T-helper 17 cell (primary cell): ENCODE measurements around the gene HRAS. TPM values are rescaled to one million over a fixed set of nuclear protein-coding genes. Genes with fewer than 3 reads are reported as not detected.
A peak's percentile ranks its signal among the peaks of the same experiment; 100 is the strongest.

Experiments used
- ATAC-seq: fragments of 150-1000 bp; cut with Tn5 transposase; 2 replicates; pipeline ENCODE4 v1.10.0; 2021; ENCODE audit warnings: mild to moderate bottlenecking, moderate library complexity
- DNase-seq, 3 donors: peaks; one replicate each; pipeline versions ENCODE4 v3.0.0 to v3.0.0-alpha.2; 2020 to 2021
- H3K9me3 ChIP-seq: one replicate; pipeline ENCODE4 v1.7.0; 2013; ENCODE audit warnings: low read length, mild to moderate bottlenecking; ENCODE audit not compliant: control insufficient read depth, poor library complexity, severe bottlenecking
- H3K27ac Mint-ChIP-seq: one replicate; pipeline ENCODE4 v1.8.0; 2022; ENCODE audit warnings: mild to moderate bottlenecking, moderate library complexity, mixed read lengths
- H3K27me3 Mint-ChIP-seq: one replicate; pipeline ENCODE4 v1.8.0; 2022; ENCODE audit warnings: mixed read lengths
- H3K36me3 Mint-ChIP-seq: one replicate; pipeline ENCODE4 v1.8.0; 2022; ENCODE audit warnings: low read depth, mixed read lengths
- H3K4me1 Mint-ChIP-seq: one replicate; pipeline ENCODE4 v1.8.0; 2022; ENCODE audit warnings: mild to moderate bottlenecking, mixed read lengths
- H3K4me3 Mint-ChIP-seq: one replicate; pipeline ENCODE4 v1.8.0; 2022; ENCODE audit warnings: mild to moderate bottlenecking, moderate library complexity, mixed read lengths
- total RNA-seq, 4 donors: library from RNA in 2 of 4; stranded (reverse) in 2 of 4; gene quantifications; one replicate each; pipeline ENCODE4 v1.2.3 and lab custom pipeline; 2022 to 2026

The HRAS gene
- total RNA-seq, 2 donors from 2014 or later = 31.4 TPM

DNA sequence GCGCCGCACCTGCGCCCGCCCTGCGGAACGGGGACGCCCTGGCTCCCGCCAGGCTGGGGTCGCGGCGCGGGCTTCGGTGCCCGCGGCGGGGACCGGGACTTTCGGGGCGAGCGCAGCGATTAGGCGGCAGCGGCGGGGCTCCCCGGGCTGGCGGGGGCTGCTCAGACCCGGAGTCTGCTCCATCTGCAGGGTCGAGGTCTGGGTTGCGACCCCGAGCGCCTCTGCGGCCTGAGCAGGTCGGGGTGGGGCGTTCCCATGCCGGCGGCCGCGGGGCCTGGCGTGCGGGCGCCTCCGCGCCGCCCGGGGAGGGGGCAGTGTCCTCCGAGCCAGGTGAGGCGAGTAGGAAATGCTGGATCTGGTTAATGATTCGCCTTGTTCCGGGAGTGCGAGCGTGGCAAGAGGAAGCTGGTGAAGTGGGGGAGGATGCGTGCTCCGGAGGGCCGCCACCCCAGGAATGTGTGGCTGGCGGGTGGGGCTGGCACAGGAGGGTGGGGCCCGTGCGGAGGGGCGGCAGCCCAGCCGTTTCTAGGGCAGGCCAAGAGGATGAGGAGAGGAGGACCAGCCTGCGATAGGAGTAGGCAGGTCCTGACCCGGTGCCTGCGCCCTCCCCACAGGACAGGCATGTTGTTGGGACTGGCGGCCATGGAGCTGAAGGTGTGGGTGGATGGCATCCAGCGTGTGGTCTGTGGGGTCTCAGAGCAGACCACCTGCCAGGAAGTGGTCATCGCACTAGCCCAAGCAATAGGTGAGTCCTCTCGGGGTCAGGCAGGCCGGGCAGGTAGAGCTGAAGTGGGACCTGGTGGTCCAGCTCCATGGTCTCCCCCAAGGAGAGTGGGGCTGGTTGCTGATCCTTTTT lies 26.0 kb upstream of the HRAS start:
- Mint-ChIP-seq H3K4me1 (peaks cover 9% of the 10 kb centered on the region), H3K36me3 (no peaks in the 10 kb centered on the region), H3K4me3 (peak overlapping the region; percentile 95), H3K27ac (no peak overlapping the region), H3K27me3 (no peaks in the 10 kb centered on the region)
- no peaks in the 10 kb centered on the region for H3K9me3 ChIP-seq
- DNase-seq = no peak
- ATAC-seq = peak; percentile 41

DNA sequence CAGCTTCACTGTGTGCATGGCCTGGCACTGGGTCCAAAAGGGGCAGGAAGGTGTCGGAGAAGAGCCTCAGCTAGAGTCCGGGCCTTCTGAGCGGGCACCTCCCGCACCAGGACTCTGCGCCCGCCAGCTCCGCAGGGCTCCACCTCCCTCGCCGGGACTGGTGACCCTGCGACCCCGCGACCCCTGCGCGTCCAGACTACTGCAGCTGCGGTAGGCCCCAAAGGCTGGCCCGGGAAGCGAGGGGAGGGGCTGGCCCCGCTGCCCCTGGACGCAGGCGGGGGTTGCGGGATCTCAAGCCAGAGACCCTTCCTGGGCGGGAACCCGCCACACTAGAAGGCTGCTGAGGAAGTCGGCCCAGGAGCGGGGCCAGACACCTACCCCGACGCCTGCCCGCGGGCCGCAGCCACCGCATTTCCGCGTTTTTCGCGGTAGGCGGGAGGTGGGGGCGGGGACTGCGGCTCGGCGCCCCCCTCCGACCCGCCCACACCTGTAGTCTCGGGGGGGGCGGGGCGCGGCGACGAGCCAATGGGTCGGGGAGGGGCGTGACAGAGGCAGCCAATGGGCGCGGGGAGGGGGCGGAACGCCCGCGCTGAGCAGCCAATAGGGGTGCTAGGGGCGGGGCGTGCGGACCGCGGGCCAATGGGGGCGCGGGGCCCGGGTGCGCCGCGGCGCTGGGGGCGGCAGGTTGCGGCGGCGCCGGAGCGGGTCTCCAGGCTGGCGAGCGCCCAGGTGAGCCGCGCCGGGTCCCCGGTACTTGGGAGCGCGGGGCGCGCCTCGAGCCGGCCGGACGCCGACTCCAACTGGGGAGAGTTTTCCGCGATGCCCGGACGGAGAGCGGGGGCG lies 25.1 kb upstream of the HRAS start, which contains the start of the genes LMNTD2 and RASSF7:
TSS of gene LMNTD2 (minus strand) at position 434 of the 843 bp plus-strand sequence. CDS start at position 412, 22 bp downstream.
TSS of gene RASSF7 (plus strand) at position 666 of the 843 bp plus-strand sequence. CDS start 799 bp downstream, outside the sequence.
- Mint-ChIP-seq H3K36me3 (no peaks in the 10 kb centered on the region), H3K4me1 (peaks cover 9% of the 10 kb centered on the region), H3K27ac (peak within 1 kb of the TSS; percentile 67), H3K4me3 (peak within 1 kb of the TSS; percentile 95), H3K27me3 (no peaks in the 10 kb centered on the region)
- DNase-seq (peak; percentile 93 to 95 (median 94)), ATAC-seq (peak; percentile 92)
- no peaks in the 10 kb centered on the region for H3K9me3 ChIP-seq

GRCh38 chr11:559712-560304 lies 24.4 kb upstream of the HRAS start:
- ATAC-seq = no peak

DNA sequence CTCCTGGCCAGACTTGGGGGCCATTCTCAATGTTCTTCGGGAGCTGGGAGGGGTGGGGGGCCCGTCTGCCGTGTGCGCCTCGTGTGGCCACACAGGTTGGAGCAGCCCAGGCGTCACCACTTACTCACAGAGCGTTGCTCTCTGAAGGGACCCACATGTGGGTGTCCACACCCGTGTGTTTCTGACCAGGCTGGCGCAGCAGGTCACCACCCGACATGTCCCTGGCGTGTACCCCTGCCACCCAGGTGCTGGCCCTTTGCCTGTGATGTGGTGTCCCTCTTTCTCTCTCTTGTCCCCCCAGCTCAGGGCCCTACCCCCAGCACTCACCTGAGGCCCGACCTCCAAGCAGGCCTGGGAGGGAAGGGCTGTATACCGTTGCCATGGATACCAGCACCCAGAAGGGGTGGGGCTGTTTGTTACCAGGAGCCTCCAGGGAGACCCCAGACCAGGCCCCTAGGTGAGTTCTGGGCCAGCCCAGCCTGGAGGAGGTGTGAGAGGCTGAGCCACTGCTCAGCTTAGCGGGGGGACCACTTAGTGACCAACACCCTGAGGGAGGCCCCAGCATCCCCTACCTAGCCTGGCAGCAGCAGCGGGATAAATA lies 23.7 kb upstream of the HRAS start:
- Mint-ChIP-seq H3K27ac (peak overlapping the region; percentile 67), H3K4me1 (peaks cover 9% of the 10 kb centered on the region), H3K36me3 (no peaks in the 10 kb centered on the region), H3K4me3 (no peak overlapping the region), H3K27me3 (no peaks in the 10 kb centered on the region)
- no peaks in the 10 kb centered on the region for H3K9me3 ChIP-seq
- no peak for ATAC-seq
- DNase-seq = no peak

More at GRCh38 chr11:559712-560304, 24.4 kb upstream of the HRAS start:
- H3K9me3 ChIP-seq = no peaks in the 10 kb centered on the region
- H3K4me1 Mint-ChIP-seq = peaks cover 9% of the 10 kb centered on the region
- peak overlapping the region; percentile 67 for H3K27ac Mint-ChIP-seq
- H3K27me3 Mint-ChIP-seq = no peaks in the 10 kb centered on the region
- no peaks in the 10 kb centered on the region for H3K36me3 Mint-ChIP-seq
- H3K4me3 Mint-ChIP-seq = peak overlapping the region; percentile 95
- no peak for DNase-seq

DNA sequence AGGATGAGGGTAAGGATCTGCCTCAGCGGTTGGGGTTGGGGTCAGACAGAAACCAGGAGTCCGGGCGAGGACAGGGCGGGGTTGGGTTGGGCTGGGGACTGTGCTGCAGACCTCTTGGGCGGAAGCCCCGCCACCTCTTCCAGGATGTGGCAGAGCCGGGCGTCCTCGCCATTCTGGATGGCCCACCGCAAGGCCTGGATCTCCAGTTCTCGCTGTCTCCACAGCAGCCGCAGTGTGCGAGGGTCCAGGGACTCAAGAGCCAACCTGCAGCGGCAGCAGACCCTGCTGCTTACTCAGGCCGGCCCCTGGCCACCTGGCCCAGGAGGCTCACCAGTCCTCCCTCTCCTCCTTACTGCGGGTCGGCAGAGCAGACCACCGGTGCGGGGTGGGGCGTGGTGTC lies 23.1 kb upstream of the HRAS start:
- Mint-ChIP-seq H3K27me3 (no peaks in the 10 kb centered on the region), H3K36me3 (no peaks in the 10 kb centered on the region), H3K4me1 (peaks cover 9% of the 10 kb centered on the region), H3K4me3 (no peak overlapping the region), H3K27ac (no peak overlapping the region)
- ATAC-seq (no peak), DNase-seq (no peak)
- H3K9me3 ChIP-seq = no peaks in the 10 kb centered on the region

DNA sequence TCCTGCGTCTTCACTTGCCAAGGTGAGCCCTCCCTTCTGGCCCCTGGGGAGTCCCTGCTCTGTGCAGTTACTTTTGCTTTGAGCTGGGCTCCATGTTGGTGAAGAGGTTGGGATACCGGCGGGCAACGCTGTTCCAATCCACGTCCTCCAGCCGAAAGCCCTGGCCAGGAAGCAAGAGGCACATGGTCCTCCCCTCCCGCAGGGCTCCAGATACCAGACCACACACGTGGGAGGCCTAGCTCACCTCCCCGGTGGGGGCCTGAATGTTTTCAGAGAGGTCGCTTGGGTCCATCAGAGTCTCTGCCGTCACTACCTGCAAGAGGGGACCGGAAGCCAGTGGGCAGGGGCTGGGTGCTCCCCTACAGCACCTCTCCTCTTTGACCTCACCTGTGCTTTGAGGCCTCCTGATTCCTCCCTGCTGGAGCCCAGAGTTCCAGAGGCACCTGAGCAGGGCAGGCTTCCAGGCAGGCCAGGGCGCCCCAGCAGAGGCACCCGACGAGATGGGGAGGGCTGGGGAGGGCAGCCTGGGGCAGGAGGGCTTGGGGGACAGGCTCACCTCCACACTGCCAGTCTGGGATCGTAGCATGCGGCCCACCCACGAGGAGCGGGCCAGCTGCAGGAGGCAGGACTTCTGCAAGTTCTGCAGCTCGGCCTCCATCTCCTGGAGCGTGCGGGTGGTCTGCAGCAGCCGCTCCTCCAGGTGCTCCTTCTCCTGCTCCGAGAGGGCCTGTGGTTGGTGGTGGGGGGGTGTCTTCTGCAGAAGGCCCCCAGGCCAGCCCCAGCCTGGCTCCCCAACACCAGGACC lies 22.2 kb upstream of the HRAS start:
- H3K4me1 Mint-ChIP-seq = peaks cover 9% of the 10 kb centered on the region
- DNase-seq (no peak), ATAC-seq (no peak)
- H3K4me3 Mint-ChIP-seq = peak overlapping the region; percentile 21
- no peaks in the 10 kb centered on the region for H3K27me3 Mint-ChIP-seq
- no peaks in the 10 kb centered on the region for H3K36me3 Mint-ChIP-seq
- no peak overlapping the region for H3K27ac Mint-ChIP-seq
- H3K9me3 ChIP-seq = no peaks in the 10 kb centered on the region

GRCh38 chr11:556662-557256 lies 21.4 kb upstream of the HRAS start:
- no peaks in the 10 kb centered on the region for H3K36me3 Mint-ChIP-seq
- no peak for ATAC-seq
- no peak overlapping the region for H3K27ac Mint-ChIP-seq
- H3K4me3 Mint-ChIP-seq = peak overlapping the region; percentile 62
- no peaks in the 10 kb centered on the region for H3K27me3 Mint-ChIP-seq
- peaks cover 9% of the 10 kb centered on the region for H3K4me1 Mint-ChIP-seq
- H3K9me3 ChIP-seq = no peaks in the 10 kb centered on the region
- no peak for DNase-seq

- no peaks in the 10 kb centered on the region for H3K36me3 Mint-ChIP-seq
- peak overlapping the region; percentile 62 for H3K4me3 Mint-ChIP-seq
- H3K4me1 Mint-ChIP-seq = peaks cover 4% of the 10 kb centered on the region
- ATAC-seq (no peak), DNase-seq (no peak)
- H3K27me3 Mint-ChIP-seq = no peaks in the 10 kb centered on the region
- H3K9me3 ChIP-seq = no peaks in the 10 kb centered on the region
- H3K27ac Mint-ChIP-seq = no peak overlapping the region
Observed at GRCh38 chr11:555780-556661, 20.6 kb upstream of the HRAS start.

DNA sequence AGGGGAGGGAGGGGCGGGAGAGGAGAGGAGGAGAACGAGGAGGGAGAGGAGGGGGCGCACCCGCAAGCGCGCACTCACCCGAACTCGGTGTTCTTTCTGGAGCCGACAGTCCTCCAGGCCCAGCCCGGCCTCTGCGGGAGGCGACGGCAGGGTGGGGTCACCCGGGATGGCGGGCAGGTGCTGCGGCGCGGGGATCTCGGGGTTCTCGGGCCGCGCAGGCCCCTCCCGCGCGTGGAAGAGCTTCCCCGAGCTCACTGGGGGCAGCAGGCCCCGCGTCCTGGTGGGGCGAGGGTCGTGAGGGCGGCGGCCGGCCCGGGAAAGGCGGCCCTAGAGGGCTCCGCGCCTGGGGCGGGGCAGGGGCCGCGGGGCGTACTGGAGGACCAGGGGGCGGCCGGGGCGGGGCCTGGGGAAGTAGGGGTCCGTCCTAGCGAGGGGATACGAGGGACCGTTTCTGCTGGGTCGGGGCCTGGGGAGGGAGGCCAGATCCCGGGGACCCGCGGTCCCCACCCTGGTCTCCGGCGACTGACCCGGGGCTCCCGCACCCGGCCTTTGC lies 19.9 kb upstream of the HRAS start:
- ATAC-seq = peak; percentile 28
- peaks cover 2% of the 10 kb centered on the region for H3K36me3 Mint-ChIP-seq
- H3K27me3 Mint-ChIP-seq = no peaks in the 10 kb centered on the region
- H3K4me3 Mint-ChIP-seq = peak overlapping the region; percentile 74
- no peak overlapping the region for H3K27ac Mint-ChIP-seq
- peak in 1 of 3 donors; percentile 37 for DNase-seq
- H3K4me1 Mint-ChIP-seq = peaks cover 4% of the 10 kb centered on the region
- no peaks in the 10 kb centered on the region for H3K9me3 ChIP-seq

- H3K36me3 Mint-ChIP-seq = peaks cover 2% of the 10 kb centered on the region
- no peaks in the 10 kb centered on the region for H3K9me3 ChIP-seq
- no peaks in the 10 kb centered on the region for H3K4me1 Mint-ChIP-seq
- DNase-seq (peak; percentile 65 to 76 (median 74)), ATAC-seq (peak; percentile 78)
- peak overlapping the region; percentile 74 for H3K4me3 Mint-ChIP-seq
- H3K27ac Mint-ChIP-seq = no peak overlapping the region
- H3K27me3 Mint-ChIP-seq = no peaks in the 10 kb centered on the region
Observed at GRCh38 chr11:554428-555226, 19.3 kb upstream of the HRAS start.
